GM12878 (cell line): ENCODE measurements around the gene PHACTR1. TPM values are rescaled to one million over a fixed set of nuclear protein-coding genes. Genes with fewer than 3 reads are reported as not detected.

Experiments
- ATAC-seq: fragments of 200-7000 bp; cut with Tn5 transposase; 3 replicates; pipeline ENCODE4 v1.9.1; 2020; ENCODE audit warnings: mild to moderate bottlenecking, moderate library complexity
- BruUV-seq: library from RNA; stranded (reverse); fragments of 400-500 nt; replicated peaks from 2 replicates; lab custom pipeline; 2021; lab: Mats Ljungman, UMichigan
- CTCF ChIA-PET: fragments of 300-600 bp; sonication (Branson Sonifier 250); formaldehyde crosslinking; extraction: SDS; loops from one replicate; lab custom pipeline; 2021; ENCODE audit warnings: inconsistent platforms; lab: Yijun Ruan, JAX
- POLR2A ChIA-PET: fragments of 350-600 bp; formaldehyde crosslinking; extraction: SDS; loops from one replicate; lab custom pipeline; 2021; ENCODE audit warnings: inconsistent platforms; lab: Charles Lee
- RAD21 ChIA-PET: fragments of 300-600 bp; sonication (Branson Sonifier 250); formaldehyde crosslinking; loops from one replicate; lab custom pipeline; 2023; ENCODE audit warnings: antibody characterized with exemption; ENCODE audit not compliant: unreplicated experiment; lab: Charles Lee
- SMC1A ChIA-PET: fragments of 300-600 bp; sonication (Branson Sonifier 250); formaldehyde crosslinking; loops from one replicate; lab custom pipeline; 2023; ENCODE audit not compliant: unreplicated experiment, uncharacterized antibody; lab: Charles Lee
- DNase-seq: peaks from one replicate; pipeline ENCODE4 v3.0.0-alpha.2; 2011; ENCODE audit warnings: low read depth, low spot score
- FAIRE-seq: peaks from 3 replicates; lab custom pipeline; 2011; peaks lifted over from hg19 to GRCh38; lab: Jason Lieb, UNC
- H2AFZ ChIP-seq: 2 replicates; pipeline ENCODE4 v1.6.0; 2011; ENCODE audit warnings: low read depth, low read length, control low read depth; ENCODE audit not compliant: control insufficient read depth
- H3K27ac ChIP-seq: 2 replicates; pipeline ENCODE4 v1.5.1; 2011; ENCODE audit warnings: control low read depth; ENCODE audit not compliant: control insufficient read depth, insufficient read depth
- H3K27me3 ChIP-seq, 2 experiments: replicated peaks in 1 of 2; 2 replicates each; pipeline versions ENCODE4 v1.6.0 to v1.6.1; 2011; ENCODE audit warnings: low read length in 1 of 2; ENCODE audit not compliant: control insufficient read depth in 2 of 2, insufficient read depth in 2 of 2
- H3K36me3 ChIP-seq, 2 experiments: 2 replicates each; pipeline ENCODE4 v1.5.1; 2011; ENCODE audit warnings: low read length in 1 of 2; ENCODE audit not compliant: control insufficient read depth in 2 of 2, insufficient read depth in 2 of 2
- H3K4me1 ChIP-seq: 2 replicates; pipeline ENCODE4 v1.6.1; 2011; ENCODE audit warnings: mild to moderate bottlenecking, low read length, moderate library complexity, mixed read lengths; ENCODE audit not compliant: control insufficient read depth, insufficient read depth
- H3K4me2 ChIP-seq: 2 replicates; pipeline ENCODE4 v1.6.0; 2011; ENCODE audit warnings: control low read depth; ENCODE audit not compliant: control insufficient read depth, insufficient read depth
- H3K4me3 ChIP-seq: fragments of 200-600 bp; sonication (generic); 2 replicates; pipeline ENCODE4 v1.5.1; 2016
- H3K79me2 ChIP-seq: 2 replicates; pipeline ENCODE4 v1.6.0; 2011; ENCODE audit warnings: low read length; ENCODE audit not compliant: control insufficient read depth, insufficient read depth
- H3K9ac ChIP-seq: 2 replicates; pipeline ENCODE4 v1.8.0; 2011; ENCODE audit warnings: low read length, control low read depth, mixed read lengths; ENCODE audit not compliant: control insufficient read depth, insufficient read depth
- H3K9me3 ChIP-seq: replicated peaks from 3 replicates; pipeline ENCODE4 v1.5.1; 2011; ENCODE audit warnings: mild to moderate bottlenecking, low read length; ENCODE audit not compliant: control insufficient read depth, insufficient read depth
- H4K20me1 ChIP-seq: 2 replicates; pipeline ENCODE4 v1.6.0; 2011; ENCODE audit not compliant: control insufficient read depth, insufficient read depth
- ATF3 ChIP-seq: IDR thresholded peaks from 2 replicates; pipeline ENCODE4 v1.6.1; 2011; ENCODE audit warnings: low read depth, mild to moderate bottlenecking, low read length, moderate library complexity, borderline replicate concordance; ENCODE audit errors: extremely low read depth
- CUX1 ChIP-seq: IDR thresholded peaks from 2 replicates; pipeline ENCODE4 v1.6.1; 2012; ENCODE audit warnings: improper control_type of control experiment, low read depth, low read length; ENCODE audit not compliant: insufficient replicate concordance
- EGR1 ChIP-seq, 2 experiments: IDR thresholded peaks; 1 replicate in 1 of 2; 2 replicates in 1 of 2; pipeline ENCODE4 v1.6.1; 2011 to 2012; ENCODE audit warnings: low read depth in 2 of 2, low read length in 2 of 2, borderline replicate concordance in 1 of 2, mild to moderate bottlenecking in 1 of 2, moderate library complexity in 1 of 2
- IRF3 ChIP-seq: fragments of 450-650 bp; IDR thresholded peaks from 2 replicates; pipeline ENCODE4 v1.6.1; 2014; ENCODE audit warnings: mild to moderate bottlenecking
- JUND ChIP-seq: IDR thresholded peaks from 2 replicates; pipeline ENCODE4 v1.6.1; 2012; ENCODE audit warnings: low read depth, mild to moderate bottlenecking, low read length, improper control_type of control experiment, moderate library complexity
- MLLT1 ChIP-seq: fragments of 450-650 bp; IDR thresholded peaks from 2 replicates; pipeline ENCODE4 v1.6.1; 2016; ENCODE audit warnings: mild to moderate bottlenecking
- MTA2 ChIP-seq: fragments of 450-650 bp; IDR thresholded peaks from 2 replicates; pipeline ENCODE4 v1.6.1; 2016; ENCODE audit warnings: low read depth, mild to moderate bottlenecking, moderate library complexity
- RBBP5 ChIP-seq: fragments of 200-600 bp; sonication (generic); conservative IDR thresholded peaks from 2 replicates; pipeline ENCODE4 v1.6.1; 2016
- RELB ChIP-seq: fragments of 450-650 bp; IDR thresholded peaks from 2 replicates; pipeline ENCODE4 v1.6.1; 2017; ENCODE audit warnings: low read depth, mild to moderate bottlenecking, moderate library complexity
- STAT3 ChIP-seq: IDR thresholded peaks from 2 replicates; pipeline ENCODE4 v1.6.1; 2011; ENCODE audit warnings: low read depth, low read length, improper control_type of control experiment
- TCF3 ChIP-seq: IDR thresholded peaks from 2 replicates; pipeline ENCODE4 v1.6.1; 2012; ENCODE audit warnings: low read depth, mild to moderate bottlenecking, low read length, borderline replicate concordance; ENCODE audit not compliant: insufficient read depth
- WRNIP1 ChIP-seq: IDR thresholded peaks from 2 replicates; pipeline ENCODE4 v1.6.1; 2011; ENCODE audit warnings: low read depth, low read length, improper control_type of control experiment, borderline replicate concordance
- WGBS: methylation state at CpG from one replicate; pipeline ENCODE4 v1.1.6; 2016; ENCODE audit warnings: low lambda C conversion rate; ENCODE audit not compliant: insufficient replicate concordance, insufficient coverage; ENCODE audit errors: missing lambda C conversion rate; 5-methylcytosine and 5-hydroxymethylcytosine counted together
- in situ Hi-C: fragments of 300-500 bp; cut with MboI; formaldehyde crosslinking; loops from 9 replicates; pipeline ENCODE4 v1.14.3; 2018; ENCODE audit warnings: mixed read lengths
- intact Hi-C: fragments of 100-400 bp; cut with micrococcal nuclease; formaldehyde crosslinking; loops from one replicate; pipeline ENCODE4 v1.14.2; 2022; ENCODE audit not compliant: unreplicated experiment
- polyA plus RNA-seq, 11 experiments: library from polyadenylated mRNA; depleted of rRNA in 4 of 11; unstranded in 6 of 11; stranded (reverse) in 5 of 11; fragments of >200 nt; fragmentation: Nextera tagmentation in 4 of 11; fragmentation: Illumina TruSeq in 1 of 11; extraction: Ambion mirVana in 4 of 11; extraction: Trizol in 1 of 11; gene quantifications; 1 replicate in 1 of 11; 2 replicates in 10 of 11; pipeline versions ENCODE4 v1.2.1 to v1.2.3, GENCODE V29; 2011 to 2016; ENCODE audit warnings: inconsistent platforms in 2 of 11, missing spikeins in 2 of 11, low read depth in 1 of 11
- total RNA-seq, 4 experiments: library from RNA; depleted of rRNA in 3 of 4; stranded (reverse); fragments of >200 nt in 3 of 4; fragmentation: Illumina TruSeq in 1 of 4; extraction: Trizol in 1 of 4; gene quantifications; 2 replicates each; pipeline versions ENCODE4 v1.2.1 to v1.2.3, GENCODE V29; 2013 to 2021

Gene PHACTR1
- total and polyA plus RNA-seq, 10 of the 15 experiments (the other 5 are each of a cell fraction or from before 2014, with no cell fraction given) = 34.2 to 94.6 (median 62.3) TPM

- TF ChIP-seq TCF3 = no peak
- TF ChIP-seq RBBP5 = no peak
Measured at GRCh38 chr6:13299403-13299821, 582.8 kb downstream of the PHACTR1 start (continued).

- no peak overlapping the region for H3K4me2 ChIP-seq
- H3K4me1 ChIP-seq = peaks cover 23% of the 10 kb centered on the region
- intact Hi-C loops = no loop called here
- no peaks in the 10 kb centered on the region for H3K79me2 ChIP-seq
- no peak overlapping the region for H2AFZ ChIP-seq
- DNase-seq = no peak
- no peak overlapping the region for H3K27ac ChIP-seq
- H3K36me3 ChIP-seq = peaks cover 2 to 18% of the 10 kb centered on the region in 2 experiments
- no peaks in the 10 kb centered on the region for H4K20me1 ChIP-seq
- BruUV-seq = no TSS peak
- ChIA-PET CTCF (interaction anchor here (2.1 kb wide), 1 partner anchor 21 kb away, joined by 7 read pairs; no protein-coding TSS in a partner anchor), POLR2A (no interaction called here), SMC1A (interaction anchor here (2.1 kb wide), 1 partner anchor 22 kb away, joined by 7 read pairs; no protein-coding TSS in a partner anchor), RAD21 (no interaction called here)
- H3K4me3 ChIP-seq = no peak overlapping the region
- no peaks in the 10 kb centered on the region for H3K9me3 ChIP-seq
- no peak for ATAC-seq
- no peaks in the 10 kb centered on the region for H3K27me3 ChIP-seq
- FAIRE-seq = no peak
- no peak overlapping the region for H3K9ac ChIP-seq
- in situ Hi-C loops = no loop called here
- 80% methylated on average over 6 of the region's 6 CpGs for WGBS
- no peak for TF ChIP-seq STAT3
- TF ChIP-seq WRNIP1 = no peak
- TF ChIP-seq MTA2 = no peak
- no peak for TF ChIP-seq EGR1 (IDR thresholded peaks at IDR 0.05; ENCODE audit: borderline replicate concordance in 1 of 2, low read depth in 2 of 2, low read length in 2 of 2)
- TF ChIP-seq MLLT1 = no peak
- TF ChIP-seq CUX1 = no peak
- TF ChIP-seq IRF3 = no peak
- no peak for TF ChIP-seq JUND
- TF ChIP-seq RELB = no peak
- TF ChIP-seq ATF3 = no peak
Measured at GRCh38 chr6:13299918-13300317, 583.4 kb downstream of the PHACTR1 start.
